ENCODE measurements around the gene CDKL2. TPM values are rescaled to one million over a fixed set of nuclear protein-coding genes. Genes with fewer than 3 reads are reported as not detected.

CDKL2 gene
- total RNA-seq, 6 experiments from 2014 or later = 0.05 TPM; not detected in 5

GRCh38 chr4:75605928-75606327 lies 24.4 kb downstream of the CDKL2 start:
- DNase-seq = no peak
- WGBS (ENCODE audit: insufficient coverage, low coverage, low lambda C conversion rate, missing lambda C conversion rate) = 76% methylated on average over 3 of the region's 4 CpGs
- Histone ChIP-seq H3K36me3 (no peaks in the 10 kb centered on the region), H3K27me3 (no peaks in the 10 kb centered on the region), H3K9me3 (no peaks in the 10 kb centered on the region), H3K4me3 (no peak overlapping the region), H3K27ac (no peak overlapping the region), H3K4me1 (no peaks in the 10 kb centered on the region)
- TF ChIP-seq POLR2A (IDR thresholded peaks at IDR 0.05) (no peak), CTCF (IDR thresholded peaks at IDR 0.05) (no peak)
- ATAC-seq = no peak
- intact Hi-C loops (cut with DNase I) = no loop called here

GRCh38 chr4:75599647-75600046 lies 30.7 kb downstream of the CDKL2 start:
- TF ChIP-seq POLR2A (IDR thresholded peaks at IDR 0.05) = no peak
- no peak for TF ChIP-seq CTCF (IDR thresholded peaks at IDR 0.05)
- WGBS (ENCODE audit: insufficient coverage, low coverage, low lambda C conversion rate, missing lambda C conversion rate) = 84% methylated on average over 4 of the region's 4 CpGs
- ATAC-seq (no peak), DNase-seq (no peak)
- no peak overlapping the region for H3K4me3 ChIP-seq
- no peaks in the 10 kb centered on the region for H3K36me3 ChIP-seq
- intact Hi-C loops (cut with DNase I) = no loop called here
- no peak overlapping the region for H3K27ac ChIP-seq
- H3K9me3 ChIP-seq = no peaks in the 10 kb centered on the region
- no peaks in the 10 kb centered on the region for H3K27me3 ChIP-seq
- H3K4me1 ChIP-seq = no peaks in the 10 kb centered on the region

GRCh38 chr4:75598390-75598789 lies 31.9 kb downstream of the CDKL2 start:
- H3K27me3 ChIP-seq = no peaks in the 10 kb centered on the region
- H3K4me1 ChIP-seq = no peaks in the 10 kb centered on the region
- no peak overlapping the region for H3K4me3 ChIP-seq
- DNase-seq (no peak), ATAC-seq (no peak)
- H3K27ac ChIP-seq = no peak overlapping the region
- TF ChIP-seq CTCF (IDR thresholded peaks at IDR 0.05) = no peak
- TF ChIP-seq POLR2A (IDR thresholded peaks at IDR 0.05) = no peak
- H3K36me3 ChIP-seq = no peaks in the 10 kb centered on the region
- no peaks in the 10 kb centered on the region for H3K9me3 ChIP-seq
- WGBS (ENCODE audit: insufficient coverage, low coverage, low lambda C conversion rate, missing lambda C conversion rate) = 58% methylated on average over 3 of the region's 3 CpGs
- intact Hi-C loops (cut with DNase I) = no loop called here

- no peaks in the 10 kb centered on the region for H3K36me3 ChIP-seq
These were observed 34.3 kb downstream of the CDKL2 start for GRCh38 chr4:75596061-75596460.

More at GRCh38 chr4:75596061-75596460, 34.3 kb downstream of the CDKL2 start:
- no peak overlapping the region for H3K27ac ChIP-seq
- H3K9me3 ChIP-seq = no peaks in the 10 kb centered on the region
- DNase-seq (no peak), ATAC-seq (no peak)
- H3K4me3 ChIP-seq = no peak overlapping the region
- H3K4me1 ChIP-seq = no peaks in the 10 kb centered on the region
- TF ChIP-seq CTCF (IDR thresholded peaks at IDR 0.05) = no peak
- no peak for TF ChIP-seq POLR2A (IDR thresholded peaks at IDR 0.05)
- no peaks in the 10 kb centered on the region for H3K27me3 ChIP-seq
- WGBS (ENCODE audit: insufficient coverage, low coverage, low lambda C conversion rate, missing lambda C conversion rate) = 48% methylated on average over 3 of the region's 3 CpGs
- intact Hi-C loops (cut with DNase I) = no loop called here

Measured in right lobe of liver (tissue), 6 donors.